SK-N-SH treated with all-trans-retinoic acid at 6 μM for 48 hours (cell line): ENCODE data around the gene ECI1.

Experiments
- ATAC-seq: fragments of 200-7000 bp; cut with Tn5 transposase; 3 replicates; pipeline ENCODE4 v1.9.1; 2020; ENCODE audit warnings: mild to moderate bottlenecking, moderate library complexity
- BACH2 ChIP-seq: fragments of 250-450 bp; sonication (Bioruptor Pico); IDR thresholded peaks from 2 replicates; pipeline ENCODE4 v1.9.0; 2021; ENCODE audit warnings: mild to moderate bottlenecking, borderline replicate concordance
- CSRNP3 ChIP-seq: fragments of 250-450 bp; sonication (Bioruptor Pico); IDR thresholded peaks from 2 replicates; pipeline ENCODE4 v1.5.1; 2021; ENCODE audit warnings: mild to moderate bottlenecking, moderate library complexity
- ESRRG ChIP-seq: fragments of 250-450 bp; sonication (Bioruptor Pico); IDR thresholded peaks from 2 replicates; pipeline ENCODE4 v1.6.1; 2021; ENCODE audit warnings: mild to moderate bottlenecking
- OSR1 ChIP-seq: fragments of 250-450 bp; sonication (Bioruptor Pico); IDR thresholded peaks from 2 replicates; pipeline ENCODE4 v1.8.0; 2022; ENCODE audit warnings: moderate library complexity, mild to moderate bottlenecking, inconsistent platforms
- RARB ChIP-seq: fragments of 250-450 bp; sonication (Bioruptor Pico); IDR thresholded peaks from 2 replicates; pipeline ENCODE4 v1.8.0; 2021; ENCODE audit warnings: mild to moderate bottlenecking, moderate library complexity
- TCF4 ChIP-seq: fragments of 250-450 bp; sonication (Bioruptor Pico); IDR thresholded peaks from 2 replicates; pipeline ENCODE4 v1.8.0; 2021; ENCODE audit warnings: mild to moderate bottlenecking, moderate library complexity, borderline replicate concordance
- TOX ChIP-seq: fragments of 250-450 bp; sonication (Bioruptor Pico); IDR thresholded peaks from 2 replicates; pipeline ENCODE4 v1.8.0; 2021; ENCODE audit warnings: mild to moderate bottlenecking, moderate library complexity, borderline replicate concordance
- ZC3H10 ChIP-seq: fragments of 250-450 bp; sonication (Bioruptor Pico); IDR thresholded peaks from 2 replicates; pipeline ENCODE4 v1.5.1; 2021; ENCODE audit warnings: mild to moderate bottlenecking, moderate library complexity
- ZFP3 ChIP-seq: fragments of 250-450 bp; sonication (Bioruptor Pico); IDR thresholded peaks from 2 replicates; pipeline ENCODE4 v1.5.0; 2020; ENCODE audit warnings: mild to moderate bottlenecking, moderate library complexity
- ZNF70 ChIP-seq: fragments of 450-650 bp; formaldehyde crosslinking; IDR thresholded peaks from 2 replicates; pipeline ENCODE4 v1.5.0; 2020; ENCODE audit warnings: mild to moderate bottlenecking, moderate library complexity
- ZNF8 ChIP-seq: fragments of 450-650 bp; formaldehyde crosslinking; IDR thresholded peaks from 2 replicates; pipeline ENCODE4 v1.5.0; 2020; ENCODE audit warnings: mild to moderate bottlenecking, moderate library complexity
- TF ChIP-seq, protein P1 (sequence below): fragments of 250-450 bp; sonication (Bioruptor Pico); IDR thresholded peaks from 2 replicates; pipeline ENCODE4 v1.8.0; 2020; ENCODE audit warnings: mild to moderate bottlenecking, moderate library complexity, borderline replicate concordance

ECI1 gene

DNA sequence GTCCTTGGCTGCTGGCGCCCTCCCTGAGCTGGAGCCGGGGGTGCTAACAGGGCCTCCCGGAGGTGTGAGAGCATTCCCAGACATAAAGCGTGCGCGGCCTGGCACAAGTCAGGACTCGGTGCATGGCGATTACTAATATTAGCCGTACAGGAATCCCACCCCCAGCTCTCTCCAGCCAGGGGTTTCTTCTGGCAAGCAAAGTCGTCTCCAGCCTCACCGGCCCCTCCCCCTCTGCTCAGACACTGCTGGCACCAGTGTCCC lies 60.0 kb downstream of the ECI1 start:
- TF ChIP-seq RARB (CRISPR knock-in tag) = no peak
- TF ChIP-seq ZC3H10 (CRISPR knock-in tag) = no peak
- TF ChIP-seq OSR1 (CRISPR knock-in tag) = no peak
- TF ChIP-seq TOX (CRISPR knock-in tag) = no peak
- no peak for TF ChIP-seq ESRRG (CRISPR knock-in tag)
- ATAC-seq = no peak

DNA sequence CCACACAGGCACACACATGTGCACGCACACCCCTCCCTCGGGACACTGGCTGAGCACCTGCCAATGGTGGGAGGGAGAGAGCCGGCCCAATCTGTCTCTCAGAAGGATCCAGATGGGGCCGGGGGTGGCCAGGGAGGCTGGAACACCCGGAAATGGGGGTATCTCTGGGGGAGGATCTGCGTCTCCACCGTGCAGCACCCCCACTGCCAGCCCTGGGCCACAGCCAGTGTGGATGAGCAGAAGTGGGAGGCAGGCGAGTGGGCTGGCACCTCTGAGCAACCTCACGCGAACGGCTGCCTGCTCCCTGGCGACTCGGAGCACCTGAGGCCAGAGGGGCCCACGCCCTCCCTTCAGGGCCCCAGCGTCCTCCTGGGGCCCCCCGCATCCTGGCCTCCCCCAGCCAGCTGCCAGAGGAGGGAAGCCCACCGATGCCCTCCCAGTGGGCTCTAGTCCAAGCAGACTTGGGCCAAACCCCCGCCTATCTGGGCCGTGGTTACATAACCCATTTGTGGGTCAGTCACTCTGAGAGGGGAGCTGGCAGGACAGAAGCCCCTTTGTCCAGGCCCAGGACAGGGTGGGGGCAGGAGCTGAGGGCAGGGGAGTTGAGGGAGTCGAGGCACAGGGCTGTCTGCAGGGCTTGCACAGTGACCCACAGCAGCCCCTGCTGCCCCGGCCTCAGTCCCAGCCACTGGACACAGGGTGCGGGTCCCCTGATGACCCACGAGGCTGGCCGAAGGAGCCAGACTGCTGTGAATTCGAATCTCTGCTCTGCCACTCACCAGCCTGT lies 60.5 kb downstream of the ECI1 start:
- ATAC-seq = no peak
- TF ChIP-seq ESRRG (CRISPR knock-in tag) (no peak), ZNF70 (CRISPR knock-in tag) (no peak), CSRNP3 (CRISPR knock-in tag) (no peak), TCF4 (CRISPR knock-in tag) (no peak), ZFP3 (CRISPR knock-in tag) (no peak), RARB (CRISPR knock-in tag) (no peak)
- TF ChIP-seq, protein P1, sequence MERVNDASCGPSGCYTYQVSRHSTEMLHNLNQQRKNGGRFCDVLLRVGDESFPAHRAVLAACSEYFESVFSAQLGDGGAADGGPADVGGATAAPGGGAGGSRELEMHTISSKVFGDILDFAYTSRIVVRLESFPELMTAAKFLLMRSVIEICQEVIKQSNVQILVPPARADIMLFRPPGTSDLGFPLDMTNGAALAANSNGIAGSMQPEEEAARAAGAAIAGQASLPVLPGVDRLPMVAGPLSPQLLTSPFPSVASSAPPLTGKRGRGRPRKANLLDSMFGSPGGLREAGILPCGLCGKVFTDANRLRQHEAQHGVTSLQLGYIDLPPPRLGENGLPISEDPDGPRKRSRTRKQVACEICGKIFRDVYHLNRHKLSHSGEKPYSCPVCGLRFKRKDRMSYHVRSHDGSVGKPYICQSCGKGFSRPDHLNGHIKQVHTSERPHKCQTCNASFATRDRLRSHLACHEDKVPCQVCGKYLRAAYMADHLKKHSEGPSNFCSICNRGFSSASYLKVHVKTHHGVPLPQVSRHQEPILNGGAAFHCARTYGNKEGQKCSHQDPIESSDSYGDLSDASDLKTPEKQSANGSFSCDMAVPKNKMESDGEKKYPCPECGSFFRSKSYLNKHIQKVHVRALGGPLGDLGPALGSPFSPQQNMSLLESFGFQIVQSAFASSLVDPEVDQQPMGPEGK (CRISPR knock-in tag) = no peak

DNA sequence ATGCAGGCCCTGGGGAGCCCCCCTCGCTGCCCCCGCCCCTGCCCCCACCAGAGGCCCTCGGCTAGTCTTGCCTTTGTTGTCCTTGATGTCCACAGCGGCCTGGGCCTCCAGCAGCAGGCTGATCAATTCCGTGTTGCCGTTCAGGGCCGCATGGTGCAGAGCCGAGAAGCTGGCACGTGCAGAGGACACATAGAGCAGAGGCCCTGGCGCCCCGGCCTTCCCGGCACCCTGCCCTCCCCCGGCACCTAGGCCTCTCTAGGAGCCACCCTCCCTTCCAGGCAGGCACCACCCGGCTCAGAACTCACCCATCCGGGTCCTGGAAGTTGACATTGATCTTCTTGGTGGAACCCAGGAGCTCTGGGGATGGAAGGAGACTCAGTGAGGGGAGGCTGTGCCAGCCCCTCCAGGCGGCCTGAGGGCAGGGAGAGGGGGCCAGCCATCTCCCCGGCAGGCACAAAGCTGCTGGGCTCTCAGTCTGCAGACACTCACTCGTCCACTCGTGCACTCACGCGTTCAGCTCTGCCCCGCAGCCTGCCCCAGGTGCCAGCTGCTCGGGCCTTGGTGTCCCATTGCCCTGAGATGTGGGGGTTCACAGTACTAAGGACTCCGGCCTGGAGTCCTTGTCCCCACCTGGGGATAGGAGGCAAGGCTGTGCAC lies 61.3 kb downstream of the ECI1 start:
- ATAC-seq = no peak
- TF ChIP-seq ZNF8 (CRISPR knock-in tag) (no peak), ZFP3 (CRISPR knock-in tag) (no peak), BACH2 (CRISPR knock-in tag) (no peak)
